ENCODE data around the gene OGN.
A peak's percentile ranks its signal among the peaks of the same experiment; 100 is the strongest.

OGN gene

DNA sequence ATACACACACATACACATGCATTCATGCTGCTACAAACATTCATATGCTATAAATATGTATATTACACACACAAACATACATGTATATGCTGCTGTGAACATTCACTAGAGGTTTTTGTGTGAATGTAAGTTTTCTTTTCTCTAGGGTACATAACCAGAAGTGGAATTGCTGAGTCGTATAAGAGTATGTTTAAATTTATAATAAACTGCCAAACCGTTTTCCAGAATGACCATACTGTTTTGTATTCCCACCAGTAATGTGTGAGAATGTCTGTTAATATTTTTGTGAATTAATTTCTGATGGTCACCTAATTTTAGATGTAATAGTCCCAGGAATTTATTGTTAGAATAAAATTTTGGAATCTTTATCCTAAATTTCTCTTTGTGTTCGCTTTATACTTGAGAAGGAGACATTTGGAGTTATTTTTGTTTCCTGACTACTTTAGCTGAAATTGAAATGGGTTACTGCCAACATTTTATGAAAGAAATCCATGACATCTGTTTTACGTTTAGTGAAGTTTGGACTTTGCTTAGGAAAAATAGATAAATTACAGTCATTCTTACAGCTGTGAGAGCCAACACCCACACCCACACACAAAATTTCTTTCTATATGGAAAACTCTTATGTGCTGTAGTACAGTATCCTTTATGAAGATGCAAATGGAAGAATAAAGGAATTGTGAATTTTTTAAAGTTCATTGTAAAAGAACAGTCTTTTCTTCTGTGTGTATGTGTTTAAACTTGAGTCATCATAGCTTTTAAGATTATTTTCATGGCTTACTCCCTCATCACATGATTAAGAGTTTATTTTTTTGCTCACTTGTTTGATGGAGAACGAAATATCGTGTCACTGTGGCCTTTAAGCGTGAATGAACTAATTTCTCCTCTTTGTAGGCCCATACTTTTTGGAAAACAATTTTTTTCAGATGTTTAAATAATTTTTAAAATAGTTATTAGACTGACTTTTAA lies 54.3 kb downstream of the OGN start:
- no peak for TF ChIP-seq EZH2phosphoT487 (IDR thresholded peaks at IDR 0.05; ENCODE audit: low read depth)
- TF ChIP-seq, protein P1, sequence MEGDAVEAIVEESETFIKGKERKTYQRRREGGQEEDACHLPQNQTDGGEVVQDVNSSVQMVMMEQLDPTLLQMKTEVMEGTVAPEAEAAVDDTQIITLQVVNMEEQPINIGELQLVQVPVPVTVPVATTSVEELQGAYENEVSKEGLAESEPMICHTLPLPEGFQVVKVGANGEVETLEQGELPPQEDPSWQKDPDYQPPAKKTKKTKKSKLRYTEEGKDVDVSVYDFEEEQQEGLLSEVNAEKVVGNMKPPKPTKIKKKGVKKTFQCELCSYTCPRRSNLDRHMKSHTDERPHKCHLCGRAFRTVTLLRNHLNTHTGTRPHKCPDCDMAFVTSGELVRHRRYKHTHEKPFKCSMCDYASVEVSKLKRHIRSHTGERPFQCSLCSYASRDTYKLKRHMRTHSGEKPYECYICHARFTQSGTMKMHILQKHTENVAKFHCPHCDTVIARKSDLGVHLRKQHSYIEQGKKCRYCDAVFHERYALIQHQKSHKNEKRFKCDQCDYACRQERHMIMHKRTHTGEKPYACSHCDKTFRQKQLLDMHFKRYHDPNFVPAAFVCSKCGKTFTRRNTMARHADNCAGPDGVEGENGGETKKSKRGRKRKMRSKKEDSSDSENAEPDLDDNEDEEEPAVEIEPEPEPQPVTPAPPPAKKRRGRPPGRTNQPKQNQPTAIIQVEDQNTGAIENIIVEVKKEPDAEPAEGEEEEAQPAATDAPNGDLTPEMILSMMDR (IDR thresholded peaks at IDR 0.05; ENCODE audit: low read depth, low read length) = no peak
- no peak overlapping the region for H3K4me3 ChIP-seq (ENCODE audit: low read length)
- no peaks in the 10 kb centered on the region for H3K9me3 ChIP-seq (ENCODE audit: insufficient read depth, low read length)
- no peak overlapping the region for H3K27ac ChIP-seq (ENCODE audit: low read length)
- no peak overlapping the region for H2AFZ ChIP-seq (ENCODE audit: low read depth, low read length)
- no peaks in the 10 kb centered on the region for H3K4me1 ChIP-seq (ENCODE audit: low read length)
- no peaks in the 10 kb centered on the region for H3K79me2 ChIP-seq (ENCODE audit: low read length)
- H3K4me2 ChIP-seq (ENCODE audit: low read length) = no peak overlapping the region
- no peaks in the 10 kb centered on the region for H3K27me3 ChIP-seq (ENCODE audit: low read depth, low read length)
- no peak overlapping the region for H3K9ac ChIP-seq (ENCODE audit: low read length)
- peaks cover 4% of the 10 kb centered on the region for H3K36me3 ChIP-seq (replicated peaks; ENCODE audit: low read depth, low read length)
- H4K20me1 ChIP-seq (ENCODE audit: insufficient read depth, low read length) = no peaks in the 10 kb centered on the region

DNA sequence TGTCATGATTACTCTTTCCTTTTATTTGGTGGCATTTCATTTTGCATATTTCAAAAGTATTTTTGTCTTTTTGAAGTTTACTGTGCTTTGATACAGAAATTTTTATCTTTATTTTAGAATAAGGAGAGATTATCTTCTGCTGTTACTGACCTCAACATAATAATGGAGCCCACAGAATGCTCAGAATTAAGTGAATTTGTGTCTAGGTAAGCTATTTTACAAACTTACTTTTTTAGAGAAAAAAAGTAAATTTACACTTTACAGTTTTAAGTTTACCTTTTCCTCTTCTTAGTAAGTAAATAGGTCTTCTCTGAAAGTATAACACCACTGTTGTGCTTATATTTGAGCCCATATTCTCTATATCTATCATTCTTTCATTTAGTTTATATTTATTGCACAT lies 58.8 kb downstream of the OGN start:
- no peaks in the 10 kb centered on the region for H3K27me3 ChIP-seq (ENCODE audit: low read depth, low read length)
- TF ChIP-seq, protein P1 (IDR thresholded peaks at IDR 0.05; ENCODE audit: low read depth, low read length) = no peak
- no peak for TF ChIP-seq EZH2phosphoT487 (IDR thresholded peaks at IDR 0.05; ENCODE audit: low read depth)
- H3K4me3 ChIP-seq (ENCODE audit: low read length) = no peak overlapping the region
- H3K79me2 ChIP-seq (ENCODE audit: low read length) = no peaks in the 10 kb centered on the region
- no peak overlapping the region for H2AFZ ChIP-seq (ENCODE audit: low read depth, low read length)
- no peak overlapping the region for H3K27ac ChIP-seq (ENCODE audit: low read length)
- H3K9ac ChIP-seq (ENCODE audit: low read length) = no peak overlapping the region
- no peaks in the 10 kb centered on the region for H4K20me1 ChIP-seq (ENCODE audit: insufficient read depth, low read length)
- no peaks in the 10 kb centered on the region for H3K36me3 ChIP-seq (replicated peaks; ENCODE audit: low read depth, low read length)
- H3K4me1 ChIP-seq (ENCODE audit: low read length) = no peaks in the 10 kb centered on the region
- no peaks in the 10 kb centered on the region for H3K9me3 ChIP-seq (ENCODE audit: insufficient read depth, low read length)
- no peak overlapping the region for H3K4me2 ChIP-seq (ENCODE audit: low read length)

GRCh38 chr9:92342825-92343488 lies 61.4 kb downstream of the OGN start:
- no peak overlapping the region for H3K4me2 ChIP-seq (ENCODE audit: low read length)
- TF ChIP-seq, protein P1 (IDR thresholded peaks at IDR 0.05; ENCODE audit: low read depth, low read length) = peak; percentile 5; the same call in 1 of the 2 replicates
- no peak for TF ChIP-seq EZH2phosphoT487 (IDR thresholded peaks at IDR 0.05; ENCODE audit: low read depth)
- peaks cover 16% of the 10 kb centered on the region for H3K36me3 ChIP-seq (replicated peaks; ENCODE audit: low read depth, low read length)
- no peak overlapping the region for H3K4me3 ChIP-seq (ENCODE audit: low read length)
- no peak overlapping the region for H2AFZ ChIP-seq (ENCODE audit: low read depth, low read length)
- no peaks in the 10 kb centered on the region for H3K4me1 ChIP-seq (ENCODE audit: low read length)
- H3K27ac ChIP-seq (ENCODE audit: low read length) = no peak overlapping the region
- no peak overlapping the region for H3K9ac ChIP-seq (ENCODE audit: low read length)
- no peaks in the 10 kb centered on the region for H4K20me1 ChIP-seq (ENCODE audit: insufficient read depth, low read length)
- no peaks in the 10 kb centered on the region for H3K27me3 ChIP-seq (ENCODE audit: low read depth, low read length)
- no peaks in the 10 kb centered on the region for H3K9me3 ChIP-seq (ENCODE audit: insufficient read depth, low read length)
- H3K79me2 ChIP-seq (ENCODE audit: low read length) = no peaks in the 10 kb centered on the region

DNA sequence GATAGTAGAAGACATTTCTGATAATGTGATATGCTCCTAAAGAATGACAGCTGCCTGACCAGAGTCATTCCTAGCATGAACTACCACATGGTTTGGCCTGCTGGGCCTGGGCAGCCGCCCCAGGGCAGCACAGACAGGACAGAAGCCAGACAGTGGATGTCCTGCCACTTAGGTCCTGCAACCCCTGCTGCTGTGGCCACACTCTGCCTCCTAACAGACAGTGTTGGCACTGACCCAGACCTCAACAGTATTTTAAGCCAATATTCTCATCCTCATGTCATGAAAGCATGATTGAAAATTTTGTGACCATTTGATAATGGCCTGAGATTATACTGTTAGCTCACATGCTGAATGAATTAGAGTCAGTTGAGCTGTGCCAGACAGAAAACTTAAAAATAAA lies 62.8 kb downstream of the OGN start:
- Histone ChIP-seq H4K20me1 (ENCODE audit: insufficient read depth, low read length) (no peaks in the 10 kb centered on the region), H3K27ac (ENCODE audit: low read length) (no peak overlapping the region), H3K9me3 (ENCODE audit: insufficient read depth, low read length) (no peaks in the 10 kb centered on the region), H2AFZ (ENCODE audit: low read depth, low read length) (no peak overlapping the region), H3K9ac (ENCODE audit: low read length) (no peak overlapping the region), H3K36me3 (replicated peaks; ENCODE audit: low read depth, low read length) (peaks cover 22% of the 10 kb centered on the region), H3K79me2 (ENCODE audit: low read length) (no peaks in the 10 kb centered on the region), H3K4me3 (ENCODE audit: low read length) (no peak overlapping the region), H3K4me1 (ENCODE audit: low read length) (peaks cover 2% of the 10 kb centered on the region; the same call in 1 of the 2 replicates), H3K27me3 (ENCODE audit: low read depth, low read length) (no peaks in the 10 kb centered on the region), H3K4me2 (ENCODE audit: low read length) (no peak overlapping the region)
- TF ChIP-seq EZH2phosphoT487 (IDR thresholded peaks at IDR 0.05; ENCODE audit: low read depth) = no peak
- TF ChIP-seq, protein P1 (IDR thresholded peaks at IDR 0.05; ENCODE audit: low read depth, low read length) = no peak
